ENCODE results near the gene PLD1. TPM values are rescaled to one million over a fixed set of nuclear protein-coding genes. Genes with fewer than 3 reads are reported as not detected.

The PLD1 gene
- total and polyA plus RNA-seq, 9 donors: 24.6 to 125 (median 52.1) TPM

GRCh38 chr3:171646357-171647133, 163.7 kb downstream of the PLD1 start:
- H3K9me3 ChIP-seq: no peaks in the 10 kb centered on the region
- H3K27ac ChIP-seq: peak overlapping the region; percentile 36 to 69
- DNase-seq: no peak
- 9 to 16% (median 12%) methylated on average over 4 of the region's 4 CpGs for WGBS, 3 donors
- H3K4me1 ChIP-seq (ENCODE audit: insufficient read depth): peaks cover 5% of the 10 kb centered on the region
- no peak for TF ChIP-seq POLR2A (IDR thresholded peaks at IDR 0.05)
- TF ChIP-seq, protein P1, sequence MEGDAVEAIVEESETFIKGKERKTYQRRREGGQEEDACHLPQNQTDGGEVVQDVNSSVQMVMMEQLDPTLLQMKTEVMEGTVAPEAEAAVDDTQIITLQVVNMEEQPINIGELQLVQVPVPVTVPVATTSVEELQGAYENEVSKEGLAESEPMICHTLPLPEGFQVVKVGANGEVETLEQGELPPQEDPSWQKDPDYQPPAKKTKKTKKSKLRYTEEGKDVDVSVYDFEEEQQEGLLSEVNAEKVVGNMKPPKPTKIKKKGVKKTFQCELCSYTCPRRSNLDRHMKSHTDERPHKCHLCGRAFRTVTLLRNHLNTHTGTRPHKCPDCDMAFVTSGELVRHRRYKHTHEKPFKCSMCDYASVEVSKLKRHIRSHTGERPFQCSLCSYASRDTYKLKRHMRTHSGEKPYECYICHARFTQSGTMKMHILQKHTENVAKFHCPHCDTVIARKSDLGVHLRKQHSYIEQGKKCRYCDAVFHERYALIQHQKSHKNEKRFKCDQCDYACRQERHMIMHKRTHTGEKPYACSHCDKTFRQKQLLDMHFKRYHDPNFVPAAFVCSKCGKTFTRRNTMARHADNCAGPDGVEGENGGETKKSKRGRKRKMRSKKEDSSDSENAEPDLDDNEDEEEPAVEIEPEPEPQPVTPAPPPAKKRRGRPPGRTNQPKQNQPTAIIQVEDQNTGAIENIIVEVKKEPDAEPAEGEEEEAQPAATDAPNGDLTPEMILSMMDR (IDR thresholded peaks at IDR 0.05): peak; percentile 12 to 74 (median 68)
- H3K36me3 ChIP-seq: no peaks in the 10 kb centered on the region
- no peaks in the 10 kb centered on the region for H3K27me3 ChIP-seq
- intact Hi-C loops (cut with DNase I): loop anchor here in 3 of 4 donors (5.0 to 10.0 kb wide), 4 partner anchors 126 to 696 kb away; no protein-coding TSS in a partner anchor
- no peak overlapping the region for H3K4me3 ChIP-seq

- TF ChIP-seq, protein P1 (IDR thresholded peaks at IDR 0.05): no peak
- TF ChIP-seq POLR2A (IDR thresholded peaks at IDR 0.05) (no peak), EP300 (IDR thresholded peaks at IDR 0.05) (no peak)
- WGBS, 3 donors: 88 to 92% (median 92%) methylated on average over 8 of the region's 8 CpGs
- H3K4me1 ChIP-seq (ENCODE audit: insufficient read depth): peaks cover 6% of the 10 kb centered on the region
- no peaks in the 10 kb centered on the region for H3K36me3 ChIP-seq
- no peak for DNase-seq
- intact Hi-C loops (cut with DNase I): loop anchor here (2.0 to 10.0 kb wide), 5 partner anchors 126 to 698 kb away; no protein-coding TSS in a partner anchor
- no peaks in the 10 kb centered on the region for H3K27me3 ChIP-seq
- no peak overlapping the region for H3K4me3 ChIP-seq
- H3K27ac ChIP-seq: no peak overlapping the region
- no peaks in the 10 kb centered on the region for H3K9me3 ChIP-seq
Measured at GRCh38 chr3:171644681-171645080, 165.6 kb downstream of the PLD1 start.

- intact Hi-C loops (cut with DNase I): loop anchor here in 3 of 4 donors (2.0 to 10.0 kb wide), 3 partner anchors 127 to 691 kb away; no protein-coding TSS in a partner anchor
- Histone ChIP-seq H3K4me3 (no peak overlapping the region), H3K27ac (no peak overlapping the region), H3K4me1 (ENCODE audit: insufficient read depth) (peaks cover 3% of the 10 kb centered on the region), H3K27me3 (no peaks in the 10 kb centered on the region), H3K36me3 (no peaks in the 10 kb centered on the region), H3K9me3 (no peaks in the 10 kb centered on the region)
- TF ChIP-seq POLR2A (IDR thresholded peaks at IDR 0.05): no peak
- TF ChIP-seq EP300 (IDR thresholded peaks at IDR 0.05): no peak
- TF ChIP-seq, protein P1 (IDR thresholded peaks at IDR 0.05): no peak
- DNase-seq: no peak
- WGBS, 3 donors: 55 to 76% (median 74%) methylated on average over 4 of the region's 4 CpGs
Measured at GRCh38 chr3:171643681-171644080, 166.6 kb downstream of the PLD1 start.

- Histone ChIP-seq H3K36me3 (no peaks in the 10 kb centered on the region), H3K27me3 (no peaks in the 10 kb centered on the region), H3K27ac (no peak overlapping the region), H3K4me3 (no peak overlapping the region), H3K4me1 (ENCODE audit: insufficient read depth) (peaks cover 3% of the 10 kb centered on the region), H3K9me3 (no peaks in the 10 kb centered on the region)
- DNase-seq: no peak
- TF ChIP-seq EP300 (IDR thresholded peaks at IDR 0.05) (no peak), POLR2A (IDR thresholded peaks at IDR 0.05) (no peak)
- TF ChIP-seq, protein P1 (IDR thresholded peaks at IDR 0.05): no peak
- WGBS, 3 donors: 18 to 28% (median 20%) methylated on average over 2 of the region's 2 CpGs
- intact Hi-C loops (cut with DNase I): loop anchor here in 2 of 4 donors (10.0 kb wide), 2 partner anchors 132 to 692 kb away; no protein-coding TSS in a partner anchor
Measured at GRCh38 chr3:171643033-171643432, 167.2 kb downstream of the PLD1 start.
